ENCODE measurements around the gene AUTS2.
"Not testable (repeated sequence)": the region's sequence is repeated elsewhere in the genome, so short reads cannot be mapped to it uniquely, and the experiment has no call there.

Gene AUTS2

GRCh38 chr7:70589010-70589409, 990.7 kb downstream of the AUTS2 start:
- no peak for DNase-seq (ENCODE audit: low read depth)
- no peak for TF ChIP-seq CTCF (IDR thresholded peaks at IDR 0.05; ENCODE audit: low read depth, low read length, missing control alignments)

GRCh38 chr7:70589590-70589989, 991.3 kb downstream of the AUTS2 start:
- H3K4me3 ChIP-seq (ENCODE audit: low read depth, low read length) = no peak overlapping the region
- TF ChIP-seq CTCF (IDR thresholded peaks at IDR 0.05; ENCODE audit: low read depth, low read length, missing control alignments) = no peak
- DNase-seq (ENCODE audit: low read depth) = no peak

More at GRCh38 chr7:70589010-70589409, 990.7 kb downstream of the AUTS2 start:
- H3K4me3 ChIP-seq (ENCODE audit: low read depth, low read length) = no peak overlapping the region

- no peak overlapping the region for H3K4me3 ChIP-seq (ENCODE audit: low read depth, low read length)
- TF ChIP-seq CTCF (IDR thresholded peaks at IDR 0.05; ENCODE audit: low read depth, low read length, missing control alignments) = no peak
- peak; percentile 15 for DNase-seq (ENCODE audit: low read depth)
Observed at GRCh38 chr7:70590126-70590854, 992.0 kb downstream of the AUTS2 start.

GRCh38 chr7:70591643-70592042, 993.4 kb downstream of the AUTS2 start:
- DNase-seq (ENCODE audit: low read depth) = no peak
- no peak for TF ChIP-seq CTCF (IDR thresholded peaks at IDR 0.05; ENCODE audit: low read depth, low read length, missing control alignments)
- no peak overlapping the region for H3K4me3 ChIP-seq (ENCODE audit: low read depth, low read length)

- no peak for TF ChIP-seq CTCF (IDR thresholded peaks at IDR 0.05; ENCODE audit: low read depth, low read length, missing control alignments)
- no peak overlapping the region for H3K4me3 ChIP-seq (ENCODE audit: low read depth, low read length)
- DNase-seq (ENCODE audit: low read depth) = no peak
Observed at GRCh38 chr7:70592171-70592570, 993.9 kb downstream of the AUTS2 start.

GRCh38 chr7:70594170-70594569, 995.9 kb downstream of the AUTS2 start:
- no peak overlapping the region for H3K4me3 ChIP-seq (ENCODE audit: low read depth, low read length)
- no peak for DNase-seq (ENCODE audit: low read depth)
- no peak for TF ChIP-seq CTCF (IDR thresholded peaks at IDR 0.05; ENCODE audit: low read depth, low read length, missing control alignments)

GRCh38 chr7:70594885-70595284, 996.6 kb downstream of the AUTS2 start:
- DNase-seq (ENCODE audit: low read depth); H3K4me3 ChIP-seq (ENCODE audit: low read depth, low read length): not testable (repeated sequence)

Measured in GM12864 (cell line).